HCT116 (cell line): ENCODE measurements around the gene CRYGA.

ENCODE experiments used
- CEBPB ChIP-seq: IDR thresholded peaks from 2 replicates; pipeline ENCODE4 v1.6.1; 2012; ENCODE audit warnings: low read depth
- CTCF ChIP-seq, 3 experiments: fragments of 200-600 bp in 1 of 3; sonication (generic) in 1 of 3; IDR thresholded peaks in 2 of 3; conservative IDR thresholded peaks in 1 of 3; 2 replicates each; pipeline ENCODE4 v1.5.1; 2012 to 2017; ENCODE audit warnings: low read depth in 2 of 3, low read length in 2 of 3, antibody characterized with exemption in 1 of 3, borderline replicate concordance in 1 of 3, control low read depth in 1 of 3, mild to moderate bottlenecking in 1 of 3, mixed read lengths in 1 of 3, mixed run types in 1 of 3, moderate library complexity in 1 of 3; ENCODE audit not compliant: insufficient read depth in 1 of 3
- EZH2 ChIP-seq: fragments of 200-600 bp; sonication (generic); IDR thresholded peaks from 2 replicates; pipeline ENCODE4 v1.6.1; 2017; ENCODE audit warnings: antibody characterized with exemption, mixed run types
- EZH2phosphoT487 ChIP-seq: fragments of 200-600 bp; IDR thresholded peaks from 2 replicates; pipeline ENCODE4 v1.6.1; 2018; ENCODE audit warnings: antibody characterized with exemption, borderline replicate concordance
- JUND ChIP-seq: IDR thresholded peaks from 2 replicates; pipeline ENCODE4 v1.6.1; 2012
- MAX ChIP-seq: IDR thresholded peaks from 2 replicates; pipeline ENCODE4 v1.6.1; 2012
- POLR2A ChIP-seq: IDR thresholded peaks from 2 replicates; pipeline ENCODE4 v1.7.0; 2011; ENCODE audit warnings: borderline replicate concordance; ENCODE audit not compliant: insufficient read depth, insufficient read length; ENCODE audit errors: extremely low read depth
- POLR2AphosphoS5 ChIP-seq: IDR thresholded peaks from 2 replicates; pipeline ENCODE4 v1.6.1; 2011; ENCODE audit warnings: mild to moderate bottlenecking, low read depth, low read length, moderate library complexity
- RAD21 ChIP-seq: IDR thresholded peaks from 2 replicates; pipeline ENCODE4 v1.6.1; 2012; ENCODE audit warnings: low read depth, mild to moderate bottlenecking
- REST ChIP-seq: IDR thresholded peaks from 2 replicates; pipeline ENCODE4 v1.6.1; 2012; ENCODE audit warnings: low read depth
- SIN3A ChIP-seq: IDR thresholded peaks from 2 replicates; pipeline ENCODE4 v1.6.1; 2012; ENCODE audit warnings: low read depth
- ZBTB33 ChIP-seq: IDR thresholded peaks from 2 replicates; pipeline ENCODE4 v1.6.1; 2011; ENCODE audit warnings: mild to moderate bottlenecking, low read length, moderate library complexity; ENCODE audit not compliant: insufficient replicate concordance; ENCODE audit errors: extremely low read depth
- ZNF274 ChIP-seq: fragments of 200-500 bp; sonication (Bioruptor generic); IDR thresholded peaks from 2 replicates; pipeline ENCODE4 v1.6.1; 2014; ENCODE audit warnings: mild to moderate bottlenecking, low read depth, low read length, inconsistent platforms

GRCh38 chr2:208136716-208137094 is 26.7 kb downstream of the CRYGA start:
- TF ChIP-seq EZH2phosphoT487 (no peak), CTCF (IDR thresholded peaks at IDR 0.05 in 2 of 3, conservative IDR thresholded peaks at IDR 0.05 in 1 of 3; ENCODE audit: borderline replicate concordance in 1 of 3, insufficient read depth in 1 of 3, low read depth in 2 of 3, low read length in 2 of 3) (no peak), ZNF274 (no peak), POLR2A (no peak), SIN3A (no peak), CEBPB (no peak), POLR2AphosphoS5 (no peak), JUND (no peak), ZBTB33 (no peak), RAD21 (no peak), MAX (no peak), REST (no peak), EZH2 (no peak)
